ENCODE results near the gene TRIP10. TPM values are rescaled to one million over a fixed set of nuclear protein-coding genes. Genes with fewer than 3 reads are reported as not detected.

TRIP10 gene
- total and polyA plus RNA-seq, 2 of the 4 experiments (the other 2 are of a cell fraction), result 39.1 to 47.0 TPM

DNA sequence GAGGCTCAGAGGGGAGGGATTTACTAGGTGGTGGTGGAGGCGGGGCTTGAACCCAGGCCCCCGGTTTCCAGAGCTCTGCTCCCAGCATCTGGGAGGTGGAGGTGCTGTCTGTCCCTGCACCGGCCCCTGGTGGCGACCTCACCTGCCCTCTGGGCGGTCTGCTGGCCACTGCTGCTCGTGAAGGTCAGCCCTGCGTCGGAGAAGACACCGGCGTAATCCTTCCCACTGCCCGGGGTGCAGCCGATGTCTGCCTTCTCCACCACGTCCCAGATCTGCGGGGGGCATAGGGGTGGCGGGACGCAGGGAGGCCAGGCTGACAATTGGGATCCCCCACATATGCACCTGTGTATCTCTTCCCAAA lies 31.8 kb upstream of the TRIP10 start:
- H2BK20ac ChIP-seq (ENCODE audit: low read depth, low read length), result no peak overlapping the region
- no peaks in the 10 kb centered on the region; the same call in 1 of the 2 replicates for H3K9me3 ChIP-seq (ENCODE audit: control insufficient read depth, insufficient read depth, low read length)
- H3K4me3 ChIP-seq (ENCODE audit: insufficient read depth, low read depth, low read length), result no peak overlapping the region
- no peaks in the 10 kb centered on the region for H3K79me1 ChIP-seq (ENCODE audit: low read depth in 1 of 2, low read length in 2 of 2)
- no peak overlapping the region for H3K4me2 ChIP-seq (ENCODE audit: low read depth, low read length)
- no peak overlapping the region for H3K18ac ChIP-seq (ENCODE audit: low read depth, low read length)
- no peak overlapping the region for H3K23ac ChIP-seq (ENCODE audit: low read depth, low read length)
- ChIA-PET POLR2A (ENCODE audit: unreplicated experiment) (no interaction called here), CTCF (no interaction called here)
- in situ Hi-C loops (cut with MboI; ENCODE audit: low sequenced_read_pairs) (no loop called here), dilution Hi-C loops (cut with HindIII; ENCODE audit: low sequenced_read_pairs, unreplicated experiment) (no loop called here), intact Hi-C loops (cut with micrococcal nuclease) (no loop called here)
- H3K4me1 ChIP-seq (ENCODE audit: control insufficient read depth, insufficient read depth, low read length), result no peaks in the 10 kb centered on the region
- H3K9ac ChIP-seq (ENCODE audit: low read depth, low read length), result no peak overlapping the region
- TF ChIP-seq, protein P1, sequence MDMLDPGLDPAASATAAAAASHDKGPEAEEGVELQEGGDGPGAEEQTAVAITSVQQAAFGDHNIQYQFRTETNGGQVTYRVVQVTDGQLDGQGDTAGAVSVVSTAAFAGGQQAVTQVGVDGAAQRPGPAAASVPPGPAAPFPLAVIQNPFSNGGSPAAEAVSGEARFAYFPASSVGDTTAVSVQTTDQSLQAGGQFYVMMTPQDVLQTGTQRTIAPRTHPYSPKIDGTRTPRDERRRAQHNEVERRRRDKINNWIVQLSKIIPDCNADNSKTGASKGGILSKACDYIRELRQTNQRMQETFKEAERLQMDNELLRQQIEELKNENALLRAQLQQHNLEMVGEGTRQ (IDR thresholded peaks at IDR 0.05; ENCODE audit: low read depth, low read length), result no peak
- TF ChIP-seq, protein P2, sequence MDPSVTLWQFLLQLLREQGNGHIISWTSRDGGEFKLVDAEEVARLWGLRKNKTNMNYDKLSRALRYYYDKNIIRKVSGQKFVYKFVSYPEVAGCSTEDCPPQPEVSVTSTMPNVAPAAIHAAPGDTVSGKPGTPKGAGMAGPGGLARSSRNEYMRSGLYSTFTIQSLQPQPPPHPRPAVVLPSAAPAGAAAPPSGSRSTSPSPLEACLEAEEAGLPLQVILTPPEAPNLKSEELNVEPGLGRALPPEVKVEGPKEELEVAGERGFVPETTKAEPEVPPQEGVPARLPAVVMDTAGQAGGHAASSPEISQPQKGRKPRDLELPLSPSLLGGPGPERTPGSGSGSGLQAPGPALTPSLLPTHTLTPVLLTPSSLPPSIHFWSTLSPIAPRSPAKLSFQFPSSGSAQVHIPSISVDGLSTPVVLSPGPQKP (IDR thresholded peaks at IDR 0.05; ENCODE audit: borderline replicate concordance, low read depth, low read length), result no peak
- TF ChIP-seq BHLHE40 (IDR thresholded peaks at IDR 0.05; ENCODE audit: low read depth, low read length) (no peak), RAD21 (IDR thresholded peaks at IDR 0.05; ENCODE audit: low read length) (no peak), MAZ (IDR thresholded peaks at IDR 0.05; ENCODE audit: borderline replicate concordance, low read depth, low read length) (no peak), MXI1 (IDR thresholded peaks at IDR 0.05; ENCODE audit: borderline replicate concordance, low read depth, low read length) (no peak), MAFK (IDR thresholded peaks at IDR 0.05; ENCODE audit: low read depth, low read length) (no peak), NFE2L2 (IDR thresholded peaks at IDR 0.05; ENCODE audit: low read depth, low read length) (no peak), CHD1 (IDR thresholded peaks at IDR 0.05; ENCODE audit: low read depth, low read length) (no peak), RCOR1 (IDR thresholded peaks at IDR 0.05; ENCODE audit: insufficient replicate concordance, low read length) (no peak), POLR2A (IDR thresholded peaks at IDR 0.05; ENCODE audit: low read depth, low read length) (no peak), SMC3 (IDR thresholded peaks at IDR 0.05; ENCODE audit: low read depth, low read length) (no peak), FOS (IDR thresholded peaks at IDR 0.05; ENCODE audit: low read depth, low read length) (no peak), CEBPB (IDR thresholded peaks at IDR 0.05; ENCODE audit: low read depth, low read length) (no peak)
- TF ChIP-seq, protein P3, sequence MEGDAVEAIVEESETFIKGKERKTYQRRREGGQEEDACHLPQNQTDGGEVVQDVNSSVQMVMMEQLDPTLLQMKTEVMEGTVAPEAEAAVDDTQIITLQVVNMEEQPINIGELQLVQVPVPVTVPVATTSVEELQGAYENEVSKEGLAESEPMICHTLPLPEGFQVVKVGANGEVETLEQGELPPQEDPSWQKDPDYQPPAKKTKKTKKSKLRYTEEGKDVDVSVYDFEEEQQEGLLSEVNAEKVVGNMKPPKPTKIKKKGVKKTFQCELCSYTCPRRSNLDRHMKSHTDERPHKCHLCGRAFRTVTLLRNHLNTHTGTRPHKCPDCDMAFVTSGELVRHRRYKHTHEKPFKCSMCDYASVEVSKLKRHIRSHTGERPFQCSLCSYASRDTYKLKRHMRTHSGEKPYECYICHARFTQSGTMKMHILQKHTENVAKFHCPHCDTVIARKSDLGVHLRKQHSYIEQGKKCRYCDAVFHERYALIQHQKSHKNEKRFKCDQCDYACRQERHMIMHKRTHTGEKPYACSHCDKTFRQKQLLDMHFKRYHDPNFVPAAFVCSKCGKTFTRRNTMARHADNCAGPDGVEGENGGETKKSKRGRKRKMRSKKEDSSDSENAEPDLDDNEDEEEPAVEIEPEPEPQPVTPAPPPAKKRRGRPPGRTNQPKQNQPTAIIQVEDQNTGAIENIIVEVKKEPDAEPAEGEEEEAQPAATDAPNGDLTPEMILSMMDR (conservative IDR thresholded peaks at IDR 0.05; ENCODE audit: low read depth, low read length), result no peak
- no peaks in the 10 kb centered on the region for H4K20me1 ChIP-seq (ENCODE audit: insufficient read depth, low read length)
- no peak overlapping the region for H3K27ac ChIP-seq (ENCODE audit: insufficient read depth, low read length)
- H2AK5ac ChIP-seq (ENCODE audit: low read depth, low read length), result no peak overlapping the region
- no peak overlapping the region for H4K8ac ChIP-seq (ENCODE audit: low read depth in 2 of 2, low read length in 2 of 2)
- H2BK5ac ChIP-seq (ENCODE audit: low read depth, low read length, poor library complexity, severe bottlenecking), result no peak overlapping the region
- no peak overlapping the region for H4K5ac ChIP-seq (ENCODE audit: low read depth, low read length)
- no peaks in the 10 kb centered on the region for H3K36me3 ChIP-seq (ENCODE audit: control insufficient read depth, insufficient read depth, low read length)
- no TSS peak for BruUV-seq (replicated peaks)
- H3K27me3 ChIP-seq (ENCODE audit: control insufficient read depth, insufficient read depth, low read length), result peaks cover 2% of the 10 kb centered on the region; the same call in 1 of the 2 replicates
- H2BK120ac ChIP-seq (ENCODE audit: low read depth, low read length), result no peak overlapping the region
- no peak overlapping the region for H3K4ac ChIP-seq (ENCODE audit: low read depth, low read length)
- no peaks in the 10 kb centered on the region for H3K9me1 ChIP-seq (ENCODE audit: insufficient read depth, low read length)
- H2AFZ ChIP-seq (replicated peaks; ENCODE audit: low read length, poor library complexity), result no peak overlapping the region
- no peak for ATAC-seq (ENCODE audit: low read depth)
- DNase-seq, result no peak
- no peak overlapping the region for H4K91ac ChIP-seq (ENCODE audit: insufficient read depth, low read depth, low read length)
- 100% methylated on average over 1 of the region's 16 CpGs; no CpG with 5 or more reads in 1 of the 2 experiments for WGBS, 2 experiments (ENCODE audit: extremely low coverage in 2 of 2, insufficient read length in 1 of 2)
- no peak overlapping the region for H3K14ac ChIP-seq (replicated peaks; ENCODE audit: low read depth, low read length)
- no peak overlapping the region for H3K56ac ChIP-seq (ENCODE audit: extremely low read depth, insufficient read depth, low read length)
- no peak overlapping the region for H2AK9ac ChIP-seq (replicated peaks; ENCODE audit: low read depth, low read length, poor library complexity)
- H2BK15ac ChIP-seq (ENCODE audit: low read depth, low read length), result no peak overlapping the region
